AG04449 (cell line): Measurements from ENCODE around the gene AFAP1L2.

Experiments
- CTCF ChIA-PET: fragments of 350-600 bp; formaldehyde crosslinking; extraction: SDS; loops from one replicate; lab custom pipeline; 2021; ENCODE audit warnings: antibody characterized with exemption; lab: Yijun Ruan, JAX
- POLR2A ChIA-PET: fragments of 400-600, 350-600 bp; formaldehyde crosslinking; extraction: SDS; loops from one replicate; lab custom pipeline; 2020; ENCODE audit warnings: antibody characterized with exemption, inconsistent platforms; lab: Yijun Ruan, JAX
- DNase-seq: peaks from one replicate; pipeline ENCODE4 v3.0.0-alpha.2; 2010; ENCODE audit warnings: low read depth, low spot score
- H3K4me3 ChIP-seq: 2 replicates; pipeline ENCODE4 v1.5.1; 2011; ENCODE audit warnings: low read depth, mild to moderate bottlenecking, control low read depth, low read length
- TF ChIP-seq, protein P1 (sequence below): IDR thresholded peaks from one replicate; pipeline ENCODE4 v1.5.1; 2011; ENCODE audit warnings: mild to moderate bottlenecking, moderate library complexity, low read length, control low read depth, inconsistent platforms; ENCODE audit not compliant: insufficient read depth; ENCODE audit errors: missing control alignments

Gene AFAP1L2

GRCh38 chr10:114315566-114316420 lies 88.5 kb downstream of the AFAP1L2 start:
- TF ChIP-seq, protein P1, sequence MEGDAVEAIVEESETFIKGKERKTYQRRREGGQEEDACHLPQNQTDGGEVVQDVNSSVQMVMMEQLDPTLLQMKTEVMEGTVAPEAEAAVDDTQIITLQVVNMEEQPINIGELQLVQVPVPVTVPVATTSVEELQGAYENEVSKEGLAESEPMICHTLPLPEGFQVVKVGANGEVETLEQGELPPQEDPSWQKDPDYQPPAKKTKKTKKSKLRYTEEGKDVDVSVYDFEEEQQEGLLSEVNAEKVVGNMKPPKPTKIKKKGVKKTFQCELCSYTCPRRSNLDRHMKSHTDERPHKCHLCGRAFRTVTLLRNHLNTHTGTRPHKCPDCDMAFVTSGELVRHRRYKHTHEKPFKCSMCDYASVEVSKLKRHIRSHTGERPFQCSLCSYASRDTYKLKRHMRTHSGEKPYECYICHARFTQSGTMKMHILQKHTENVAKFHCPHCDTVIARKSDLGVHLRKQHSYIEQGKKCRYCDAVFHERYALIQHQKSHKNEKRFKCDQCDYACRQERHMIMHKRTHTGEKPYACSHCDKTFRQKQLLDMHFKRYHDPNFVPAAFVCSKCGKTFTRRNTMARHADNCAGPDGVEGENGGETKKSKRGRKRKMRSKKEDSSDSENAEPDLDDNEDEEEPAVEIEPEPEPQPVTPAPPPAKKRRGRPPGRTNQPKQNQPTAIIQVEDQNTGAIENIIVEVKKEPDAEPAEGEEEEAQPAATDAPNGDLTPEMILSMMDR, result no peak
- ChIA-PET CTCF (interaction anchor here (3.6 kb wide), 1 partner anchor 8 kb away, joined by 11 read pairs; no protein-coding TSS in a partner anchor), POLR2A (no interaction called here)
- DNase-seq, result no peak
- no peak overlapping the region for H3K4me3 ChIP-seq

- ChIA-PET POLR2A (no interaction called here), CTCF (no interaction called here)
- DNase-seq, result no peak
Observed at GRCh38 chr10:114313866-114314265, 90.4 kb downstream of the AFAP1L2 start.

DNA sequence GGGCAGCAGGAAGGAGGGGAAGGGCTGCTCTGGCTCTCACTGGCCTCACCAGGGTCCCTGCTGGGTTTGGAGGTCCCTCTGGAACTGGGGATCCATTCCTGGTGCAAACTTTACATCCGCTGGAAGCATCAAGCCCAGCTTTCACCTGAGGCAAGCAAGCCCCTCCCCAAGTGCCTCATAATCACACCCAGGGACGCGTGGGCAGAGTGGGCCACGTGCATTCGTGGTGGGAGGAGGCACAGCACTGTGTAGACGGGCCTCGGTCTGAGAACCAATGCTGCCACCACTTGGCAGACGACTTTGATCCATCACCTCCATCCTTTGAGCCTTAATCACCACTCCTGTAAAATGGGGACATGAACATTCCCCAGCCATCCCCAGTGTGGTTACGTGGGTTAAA lies 91.2 kb downstream of the AFAP1L2 start:
- no peak overlapping the region for H3K4me3 ChIP-seq
- DNase-seq, result no peak
- TF ChIP-seq, protein P1, result no peak
- CTCF ChIA-PET, result interaction anchor here (1.4 kb wide), 1 partner anchor 9 kb away, joined by 6 read pairs; no protein-coding TSS in a partner anchor
- POLR2A ChIA-PET, result no interaction called here

More at GRCh38 chr10:114313866-114314265, 90.4 kb downstream of the AFAP1L2 start:
- H3K4me3 ChIP-seq, result no peak overlapping the region
- TF ChIP-seq, protein P1, result no peak

GRCh38 chr10:114311496-114312209 lies 92.6 kb downstream of the AFAP1L2 start:
- ChIA-PET CTCF (interaction anchor here (1.4 kb wide), 1 partner anchor 7 kb away, joined by 6 read pairs; no protein-coding TSS in a partner anchor), POLR2A (no interaction called here)
- no peak overlapping the region for H3K4me3 ChIP-seq
- TF ChIP-seq, protein P1, result no peak
- no peak for DNase-seq

GRCh38 chr10:114311023-114311422 lies 93.3 kb downstream of the AFAP1L2 start:
- no peak overlapping the region for H3K4me3 ChIP-seq
- TF ChIP-seq, protein P1, result no peak
- CTCF ChIA-PET, result no interaction called here
- DNase-seq, result no peak
- POLR2A ChIA-PET, result no interaction called here

DNA sequence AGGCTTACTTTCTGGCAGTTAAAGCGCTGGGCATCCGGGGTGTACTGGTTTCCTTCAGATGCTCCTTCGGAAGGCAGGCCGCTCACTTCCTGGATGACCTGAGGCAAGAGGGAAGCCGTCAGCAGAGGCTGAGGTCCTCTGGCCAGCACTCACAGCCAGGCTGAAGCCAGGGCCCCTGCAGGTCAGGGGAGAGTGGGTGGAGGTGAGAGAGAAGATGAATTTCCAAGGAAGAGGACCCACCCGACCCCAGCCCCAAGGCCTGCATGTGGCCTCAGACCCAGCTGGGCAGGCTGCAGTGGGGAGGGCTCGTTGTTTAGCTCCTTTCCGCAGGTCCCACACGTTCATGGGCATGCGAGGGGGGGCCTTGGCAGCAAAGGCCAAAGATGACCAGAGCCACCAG lies 94.0 kb downstream of the AFAP1L2 start:
- TF ChIP-seq, protein P1, result no peak
- H3K4me3 ChIP-seq, result no peak overlapping the region
- ChIA-PET CTCF (no interaction called here), POLR2A (no interaction called here)
- no peak for DNase-seq
